HEK293 (cell line): Measurements from ENCODE around the gene GNG12.

ENCODE experiments used
- CTCF ChIA-PET: fragments of 350-600 bp; formaldehyde crosslinking; extraction: SDS; loops from one replicate; lab custom pipeline; 2021; ENCODE audit warnings: antibody characterized with exemption; lab: Yijun Ruan, JAX
- POLR2A ChIA-PET: fragments of 300-600 bp; formaldehyde crosslinking; extraction: SDS; loops from one replicate; lab custom pipeline; 2020; ENCODE audit warnings: antibody characterized with exemption, inconsistent platforms; lab: Yijun Ruan, JAX
- H3K27ac ChIP-seq: fragments of 200-500 bp; sonication (Bioruptor generic); 2 replicates; pipeline ENCODE4 v1.5.1; 2014; ENCODE audit warnings: low read depth, low read length, control low read depth, inconsistent platforms; ENCODE audit errors: extremely low read depth
- H3K36me3 ChIP-seq, 2 experiments: fragments of 200-500 bp in 1 of 2; sonication (Bioruptor generic) in 1 of 2; 1 replicate in 1 of 2; 2 replicates in 1 of 2; pipeline ENCODE4 v1.5.1; 2014 to 2017; ENCODE audit warnings: inconsistent platforms in 2 of 2, low read length in 2 of 2; ENCODE audit not compliant: control insufficient read depth in 2 of 2, insufficient read depth in 1 of 2
- H3K4me1 ChIP-seq: fragments of 200-500 bp; sonication (Bioruptor generic); 2 replicates; pipeline ENCODE4 v1.5.1; 2014; ENCODE audit warnings: mild to moderate bottlenecking, low read length, inconsistent platforms; ENCODE audit not compliant: control insufficient read depth, insufficient read depth
- H3K4me3 ChIP-seq: 2 replicates; pipeline ENCODE4 v1.5.1; 2011; ENCODE audit warnings: low read depth, mild to moderate bottlenecking, control low read depth, low read length, moderate library complexity
- H3K9me3 ChIP-seq: fragments of 200-500 bp; sonication (Bioruptor generic); 2 replicates; pipeline ENCODE4 v1.5.1; 2014; ENCODE audit warnings: low read depth, low read length, inconsistent platforms; ENCODE audit not compliant: control insufficient read depth, insufficient read depth
- GLIS2 ChIP-seq: fragments of 450-650 bp; formaldehyde crosslinking; IDR thresholded peaks from 2 replicates; pipeline ENCODE4 v1.5.1; 2016; ENCODE audit warnings: missing biosample characterization, missing genetic modification characterization
- OVOL3 ChIP-seq: fragments of 450-650 bp; formaldehyde crosslinking; IDR thresholded peaks from 2 replicates; pipeline ENCODE4 v1.5.1; 2016; ENCODE audit warnings: missing biosample characterization, missing genetic modification characterization
- ZNF10 ChIP-seq: fragments of 450-650 bp; formaldehyde crosslinking; IDR thresholded peaks from 2 replicates; pipeline ENCODE4 v1.5.1; 2017; ENCODE audit warnings: missing biosample characterization, missing genetic modification characterization
- ZNF112 ChIP-seq: fragments of 450-650 bp; formaldehyde crosslinking; IDR thresholded peaks from 2 replicates; pipeline ENCODE4 v1.5.0; 2017; ENCODE audit warnings: missing biosample characterization, missing genetic modification characterization
- ZNF16 ChIP-seq: fragments of 450-650 bp; formaldehyde crosslinking; IDR thresholded peaks from 2 replicates; pipeline ENCODE4 v1.5.1; 2016; ENCODE audit warnings: low read depth, missing biosample characterization, missing genetic modification characterization
- ZNF175 ChIP-seq: fragments of 450-650 bp; formaldehyde crosslinking; IDR thresholded peaks from 2 replicates; pipeline ENCODE4 v1.5.1; 2016; ENCODE audit warnings: missing biosample characterization, missing genetic modification characterization
- ZNF19 ChIP-seq: fragments of 450-650 bp; formaldehyde crosslinking; IDR thresholded peaks from 2 replicates; pipeline ENCODE4; 2016; ENCODE audit warnings: missing biosample characterization, missing genetic modification characterization, low read depth
- ZNF24 ChIP-seq: fragments of 450-650 bp; formaldehyde crosslinking; IDR thresholded peaks from 2 replicates; pipeline ENCODE4 v1.5.1; 2016; ENCODE audit warnings: missing biosample characterization, missing genetic modification characterization
- ZNF341 ChIP-seq: fragments of 450-650 bp; formaldehyde crosslinking; IDR thresholded peaks from 2 replicates; pipeline ENCODE4; 2016; ENCODE audit warnings: low read depth, missing biosample characterization, missing genetic modification characterization
- ZNF561 ChIP-seq: fragments of 450-650 bp; IDR thresholded peaks from 2 replicates; pipeline ENCODE4 v1.5.1; 2018; ENCODE audit warnings: missing biosample characterization, missing genetic modification characterization, borderline replicate concordance
- ZNF670 ChIP-seq: fragments of 450-650 bp; formaldehyde crosslinking; IDR thresholded peaks from 2 replicates; pipeline ENCODE4 v1.5.1; 2016; ENCODE audit warnings: missing biosample characterization, missing genetic modification characterization, low read depth
- ZNF768 ChIP-seq: fragments of 450-650 bp; formaldehyde crosslinking; IDR thresholded peaks from 2 replicates; pipeline ENCODE4 v1.5.1; 2018; ENCODE audit warnings: missing biosample characterization, mild to moderate bottlenecking, missing genetic modification characterization
- ZNF792 ChIP-seq: fragments of 450-650 bp; formaldehyde crosslinking; IDR thresholded peaks from 2 replicates; pipeline ENCODE4 v1.5.1; 2016; ENCODE audit warnings: missing biosample characterization, missing genetic modification characterization
- ZSCAN23 ChIP-seq: fragments of 450-650 bp; formaldehyde crosslinking; IDR thresholded peaks from 2 replicates; pipeline ENCODE4 v1.5.1; 2016; ENCODE audit warnings: missing biosample characterization, missing genetic modification characterization
- TF ChIP-seq, protein P1 (sequence below): fragments of 450-650 bp; formaldehyde crosslinking; IDR thresholded peaks from 2 replicates; pipeline ENCODE4 v1.5.1; 2016; ENCODE audit warnings: missing biosample characterization, missing genetic modification characterization
- TF ChIP-seq, protein P2 (sequence below): fragments of 450-650 bp; formaldehyde crosslinking; IDR thresholded peaks from 2 replicates; pipeline ENCODE4 v1.5.1; 2016; ENCODE audit warnings: missing biosample characterization, missing genetic modification characterization
- TF ChIP-seq, protein P3 (sequence below): fragments of 450-650 bp; formaldehyde crosslinking; IDR thresholded peaks from 2 replicates; pipeline ENCODE4 v1.5.1; 2016; ENCODE audit warnings: missing biosample characterization, missing genetic modification characterization
- TF ChIP-seq, protein P4 (sequence below): fragments of 450-650 bp; formaldehyde crosslinking; IDR thresholded peaks from 2 replicates; pipeline ENCODE4 v1.5.1; 2016; ENCODE audit warnings: missing biosample characterization, missing genetic modification characterization

Gene GNG12

DNA sequence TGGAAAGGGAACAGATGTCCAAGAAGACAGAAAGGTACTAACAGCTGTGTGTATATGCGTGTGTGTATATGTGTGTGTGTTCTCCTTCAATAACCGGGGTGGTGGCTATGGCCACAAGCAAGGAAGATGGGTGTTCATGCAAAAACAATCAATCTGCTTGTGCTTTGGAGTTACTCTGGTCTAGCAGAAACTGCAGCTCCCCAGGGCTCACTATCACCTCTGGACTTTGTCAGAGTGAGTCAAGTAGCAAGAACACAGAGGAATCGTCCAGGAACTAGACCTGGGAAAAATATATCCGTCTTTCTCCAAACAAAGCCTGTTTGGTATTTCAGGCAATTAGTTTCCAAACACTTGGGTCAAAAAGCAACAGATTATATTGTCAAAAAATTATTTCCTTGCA lies 68.6 kb downstream of the GNG12 start:
- CTCF ChIA-PET: interaction anchor here (0.7 to 7.5 kb wide), 11 partner anchors 11 to 342 kb away, joined by 3 to 80 read pairs (median 6); no protein-coding TSS in a partner anchor
- TF ChIP-seq ZNF670 (tag by site-specific recombination): no peak
- TF ChIP-seq ZNF10: no peak
- TF ChIP-seq, protein P1, sequence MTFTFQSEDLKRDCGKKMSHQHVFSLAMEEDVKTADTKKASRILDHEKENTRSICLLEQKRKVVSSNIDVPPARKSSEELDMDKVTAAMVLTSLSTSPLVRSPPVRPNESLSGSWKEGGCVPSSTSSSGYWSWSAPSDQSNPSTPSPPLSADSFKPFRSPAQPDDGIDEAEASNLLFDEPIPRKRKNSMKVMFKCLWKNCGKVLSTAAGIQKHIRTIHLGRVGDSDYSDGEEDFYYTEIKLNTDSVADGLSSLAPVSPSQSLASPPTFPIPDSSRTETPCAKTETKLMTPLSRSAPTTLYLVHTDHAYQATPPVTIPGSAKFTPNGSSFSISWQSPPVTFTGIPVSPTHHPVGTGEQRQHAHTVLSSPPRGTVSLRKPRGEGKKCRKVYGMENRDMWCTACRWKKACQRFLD (tag by site-specific recombination): no peak
- TF ChIP-seq ZNF792: no peak
- no peak for TF ChIP-seq ZNF341 (tag by site-specific recombination)
- TF ChIP-seq ZSCAN23: no peak
- no peak for TF ChIP-seq ZNF175 (tag by site-specific recombination)
- TF ChIP-seq GLIS2 (tag by site-specific recombination): no peak
- TF ChIP-seq, protein P2, sequence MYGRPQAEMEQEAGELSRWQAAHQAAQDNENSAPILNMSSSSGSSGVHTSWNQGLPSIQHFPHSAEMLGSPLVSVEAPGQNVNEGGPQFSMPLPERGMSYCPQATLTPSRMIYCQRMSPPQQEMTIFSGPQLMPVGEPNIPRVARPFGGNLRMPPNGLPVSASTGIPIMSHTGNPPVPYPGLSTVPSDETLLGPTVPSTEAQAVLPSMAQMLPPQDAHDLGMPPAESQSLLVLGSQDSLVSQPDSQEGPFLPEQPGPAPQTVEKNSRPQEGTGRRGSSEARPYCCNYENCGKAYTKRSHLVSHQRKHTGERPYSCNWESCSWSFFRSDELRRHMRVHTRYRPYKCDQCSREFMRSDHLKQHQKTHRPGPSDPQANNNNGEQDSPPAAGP (tag by site-specific recombination): no peak
- TF ChIP-seq ZNF112 (tag by site-specific recombination): no peak
- TF ChIP-seq OVOL3 (tag by site-specific recombination): no peak
- TF ChIP-seq ZNF16 (tag by site-specific recombination): no peak
- no peak for TF ChIP-seq ZNF19 (tag by site-specific recombination)
- no peak for TF ChIP-seq ZNF24
- TF ChIP-seq, all 188 proteins: peak for 0
- Histone ChIP-seq H3K4me3 (no peak overlapping the region), H3K27ac (no peak overlapping the region), H3K36me3 (no peaks in the 10 kb centered on the region), H3K4me1 (peaks cover 7% of the 10 kb centered on the region; the same call in 1 of the 2 replicates), H3K9me3 (no peaks in the 10 kb centered on the region)
- POLR2A ChIA-PET: no interaction called here

DNA sequence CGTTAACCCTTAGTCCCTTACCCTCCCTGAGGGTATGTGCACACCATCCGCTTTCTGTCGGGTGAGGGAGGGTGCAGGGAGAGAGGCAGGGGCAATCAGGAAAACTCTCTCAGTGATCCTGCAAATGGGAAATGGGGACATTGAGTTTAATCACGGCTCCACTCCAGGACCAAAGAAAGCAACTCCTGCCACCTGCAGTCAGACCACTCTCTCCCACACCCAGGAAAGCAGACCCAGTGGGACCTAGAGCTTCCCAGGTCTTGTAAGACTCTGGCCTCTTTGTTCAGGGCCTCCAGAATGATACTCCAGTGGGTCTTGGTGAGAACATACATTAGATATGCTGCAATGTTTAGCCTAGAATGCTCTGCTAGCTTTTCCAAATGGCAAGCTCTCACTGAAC lies 71.5 kb downstream of the GNG12 start:
- Histone ChIP-seq H3K4me1 (peaks cover 6% of the 10 kb centered on the region; the same call in 1 of the 2 replicates), H3K36me3 (no peaks in the 10 kb centered on the region), H3K9me3 (no peaks in the 10 kb centered on the region), H3K4me3 (no peak overlapping the region), H3K27ac (no peak overlapping the region)
- POLR2A ChIA-PET: interaction anchor here (0.8 to 3.5 kb wide), 2 partner anchors 76 to 226 kb away, joined by 4 to 40 read pairs; partner anchors contain the start of gene GADD45A
- no peak for TF ChIP-seq ZNF561 (tag by site-specific recombination)
- TF ChIP-seq, protein P3, sequence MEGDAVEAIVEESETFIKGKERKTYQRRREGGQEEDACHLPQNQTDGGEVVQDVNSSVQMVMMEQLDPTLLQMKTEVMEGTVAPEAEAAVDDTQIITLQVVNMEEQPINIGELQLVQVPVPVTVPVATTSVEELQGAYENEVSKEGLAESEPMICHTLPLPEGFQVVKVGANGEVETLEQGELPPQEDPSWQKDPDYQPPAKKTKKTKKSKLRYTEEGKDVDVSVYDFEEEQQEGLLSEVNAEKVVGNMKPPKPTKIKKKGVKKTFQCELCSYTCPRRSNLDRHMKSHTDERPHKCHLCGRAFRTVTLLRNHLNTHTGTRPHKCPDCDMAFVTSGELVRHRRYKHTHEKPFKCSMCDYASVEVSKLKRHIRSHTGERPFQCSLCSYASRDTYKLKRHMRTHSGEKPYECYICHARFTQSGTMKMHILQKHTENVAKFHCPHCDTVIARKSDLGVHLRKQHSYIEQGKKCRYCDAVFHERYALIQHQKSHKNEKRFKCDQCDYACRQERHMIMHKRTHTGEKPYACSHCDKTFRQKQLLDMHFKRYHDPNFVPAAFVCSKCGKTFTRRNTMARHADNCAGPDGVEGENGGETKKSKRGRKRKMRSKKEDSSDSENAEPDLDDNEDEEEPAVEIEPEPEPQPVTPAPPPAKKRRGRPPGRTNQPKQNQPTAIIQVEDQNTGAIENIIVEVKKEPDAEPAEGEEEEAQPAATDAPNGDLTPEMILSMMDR (tag by site-specific recombination): 0 out of 2 replicates have a peak, but pooled peaks have one; percentile 23
- CTCF ChIA-PET: interaction anchor here (1.7 to 6.5 kb wide), 10 partner anchors 9 to 548 kb away, joined by 4 to 159 read pairs (median 16); partner anchors contain the start of gene GADD45A

DNA sequence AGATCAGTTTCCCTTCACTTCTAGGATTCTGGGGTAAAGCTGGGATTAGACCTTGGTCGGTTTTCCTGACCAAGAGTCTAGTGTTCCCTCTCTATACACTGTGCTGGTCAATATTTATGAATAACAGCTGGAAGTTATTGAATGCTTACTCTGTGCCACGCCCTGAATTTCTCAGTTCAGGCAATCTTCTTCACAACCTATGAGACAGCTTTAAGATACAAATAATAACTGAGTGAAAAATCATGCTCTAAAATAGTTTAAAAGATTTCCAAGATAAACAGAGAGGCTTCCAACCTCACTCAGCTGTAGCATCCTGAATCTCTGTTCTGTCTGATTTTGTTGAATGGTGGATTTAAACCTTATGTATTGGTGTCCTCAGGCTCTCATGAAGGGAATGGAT lies 72.2 kb downstream of the GNG12 start:
- ChIA-PET POLR2A (interaction anchor here (1.4 to 3.5 kb wide), 2 partner anchors 60 to 75 kb away, joined by 5 to 40 read pairs; partner anchors contain the start of gene GADD45A), CTCF (interaction anchor here (0.6 to 6.5 kb wide), 51 partner anchors 9 to 1956 kb away, joined by 3 to 159 read pairs (median 5); partner anchors contain the start of gene GADD45A)
- Histone ChIP-seq H3K9me3 (no peaks in the 10 kb centered on the region), H3K4me3 (no peak overlapping the region), H3K27ac (no peak overlapping the region), H3K4me1 (no peaks in the 10 kb centered on the region), H3K36me3 (no peaks in the 10 kb centered on the region)
- TF ChIP-seq, protein P4, sequence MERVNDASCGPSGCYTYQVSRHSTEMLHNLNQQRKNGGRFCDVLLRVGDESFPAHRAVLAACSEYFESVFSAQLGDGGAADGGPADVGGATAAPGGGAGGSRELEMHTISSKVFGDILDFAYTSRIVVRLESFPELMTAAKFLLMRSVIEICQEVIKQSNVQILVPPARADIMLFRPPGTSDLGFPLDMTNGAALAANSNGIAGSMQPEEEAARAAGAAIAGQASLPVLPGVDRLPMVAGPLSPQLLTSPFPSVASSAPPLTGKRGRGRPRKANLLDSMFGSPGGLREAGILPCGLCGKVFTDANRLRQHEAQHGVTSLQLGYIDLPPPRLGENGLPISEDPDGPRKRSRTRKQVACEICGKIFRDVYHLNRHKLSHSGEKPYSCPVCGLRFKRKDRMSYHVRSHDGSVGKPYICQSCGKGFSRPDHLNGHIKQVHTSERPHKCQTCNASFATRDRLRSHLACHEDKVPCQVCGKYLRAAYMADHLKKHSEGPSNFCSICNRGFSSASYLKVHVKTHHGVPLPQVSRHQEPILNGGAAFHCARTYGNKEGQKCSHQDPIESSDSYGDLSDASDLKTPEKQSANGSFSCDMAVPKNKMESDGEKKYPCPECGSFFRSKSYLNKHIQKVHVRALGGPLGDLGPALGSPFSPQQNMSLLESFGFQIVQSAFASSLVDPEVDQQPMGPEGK (tag by site-specific recombination): no peak
- 0 out of 2 replicates have a peak, but pooled peaks have one; percentile 10 for TF ChIP-seq ZNF768 (tag by site-specific recombination)
